Cardiac fibroblast (primary cell): Measurements from ENCODE around the gene ADAR.
A peak's percentile ranks its signal among the peaks of the same experiment; 100 is the strongest.

Experiments used
- DNase-seq, 2 donors: peaks; one replicate each; pipeline versions ENCODE4 v3.0.0 to v3.0.0-alpha.2; 2010; ENCODE audit warnings: low read depth in 2 of 2
- H3K4me3 ChIP-seq, 2 donors: replicated peaks in 1 of 2; 1 replicate in 1 of 2; 2 replicates in 1 of 2; pipeline ENCODE4 v1.5.1; 2011; ENCODE audit warnings: low read depth in 2 of 2, low read length in 2 of 2, mild to moderate bottlenecking in 2 of 2, moderate library complexity in 1 of 2
- TF ChIP-seq, protein P1 (sequence below): IDR thresholded peaks from one replicate; pipeline ENCODE4 v1.5.1; 2011; ENCODE audit warnings: low read depth, mild to moderate bottlenecking, low read length, inconsistent platforms

ADAR gene

DNA sequence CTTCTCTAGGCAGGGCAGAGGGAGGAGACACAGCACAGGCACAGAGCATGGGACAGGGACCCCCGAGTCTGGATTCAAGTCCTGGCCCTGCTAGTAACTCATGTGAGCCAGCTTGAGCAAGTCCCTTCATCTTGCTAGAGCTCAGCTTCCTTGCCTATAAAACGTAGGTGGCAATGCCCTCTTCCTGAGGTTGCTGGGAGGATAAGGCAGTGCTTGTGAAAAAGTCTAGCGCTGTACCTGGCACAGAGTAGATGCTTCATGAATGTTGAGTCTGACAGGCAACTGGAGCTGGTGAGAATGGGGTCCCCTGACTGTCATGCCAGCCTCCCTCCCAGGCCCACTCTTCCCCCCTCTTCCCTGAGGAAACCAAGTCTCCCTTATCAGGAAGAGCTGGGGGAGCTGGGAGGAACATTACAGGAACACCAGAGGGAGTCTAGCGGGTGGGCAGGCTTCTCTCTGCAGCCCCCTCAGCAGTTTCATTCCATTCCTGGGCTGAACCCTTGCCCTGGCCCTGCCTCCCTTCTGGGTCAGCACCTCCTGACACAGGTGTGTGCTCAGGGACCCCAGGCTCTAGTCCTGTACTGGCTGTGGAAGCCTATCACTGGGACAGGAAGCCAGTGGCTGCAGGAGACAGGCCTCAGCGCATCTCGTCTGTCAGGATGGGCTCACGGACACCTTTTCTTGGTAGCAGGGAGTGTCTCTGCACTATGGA lies 30.5 kb downstream of the ADAR start:
- no peak for DNase-seq
- TF ChIP-seq, protein P1, sequence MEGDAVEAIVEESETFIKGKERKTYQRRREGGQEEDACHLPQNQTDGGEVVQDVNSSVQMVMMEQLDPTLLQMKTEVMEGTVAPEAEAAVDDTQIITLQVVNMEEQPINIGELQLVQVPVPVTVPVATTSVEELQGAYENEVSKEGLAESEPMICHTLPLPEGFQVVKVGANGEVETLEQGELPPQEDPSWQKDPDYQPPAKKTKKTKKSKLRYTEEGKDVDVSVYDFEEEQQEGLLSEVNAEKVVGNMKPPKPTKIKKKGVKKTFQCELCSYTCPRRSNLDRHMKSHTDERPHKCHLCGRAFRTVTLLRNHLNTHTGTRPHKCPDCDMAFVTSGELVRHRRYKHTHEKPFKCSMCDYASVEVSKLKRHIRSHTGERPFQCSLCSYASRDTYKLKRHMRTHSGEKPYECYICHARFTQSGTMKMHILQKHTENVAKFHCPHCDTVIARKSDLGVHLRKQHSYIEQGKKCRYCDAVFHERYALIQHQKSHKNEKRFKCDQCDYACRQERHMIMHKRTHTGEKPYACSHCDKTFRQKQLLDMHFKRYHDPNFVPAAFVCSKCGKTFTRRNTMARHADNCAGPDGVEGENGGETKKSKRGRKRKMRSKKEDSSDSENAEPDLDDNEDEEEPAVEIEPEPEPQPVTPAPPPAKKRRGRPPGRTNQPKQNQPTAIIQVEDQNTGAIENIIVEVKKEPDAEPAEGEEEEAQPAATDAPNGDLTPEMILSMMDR: no peak

DNA sequence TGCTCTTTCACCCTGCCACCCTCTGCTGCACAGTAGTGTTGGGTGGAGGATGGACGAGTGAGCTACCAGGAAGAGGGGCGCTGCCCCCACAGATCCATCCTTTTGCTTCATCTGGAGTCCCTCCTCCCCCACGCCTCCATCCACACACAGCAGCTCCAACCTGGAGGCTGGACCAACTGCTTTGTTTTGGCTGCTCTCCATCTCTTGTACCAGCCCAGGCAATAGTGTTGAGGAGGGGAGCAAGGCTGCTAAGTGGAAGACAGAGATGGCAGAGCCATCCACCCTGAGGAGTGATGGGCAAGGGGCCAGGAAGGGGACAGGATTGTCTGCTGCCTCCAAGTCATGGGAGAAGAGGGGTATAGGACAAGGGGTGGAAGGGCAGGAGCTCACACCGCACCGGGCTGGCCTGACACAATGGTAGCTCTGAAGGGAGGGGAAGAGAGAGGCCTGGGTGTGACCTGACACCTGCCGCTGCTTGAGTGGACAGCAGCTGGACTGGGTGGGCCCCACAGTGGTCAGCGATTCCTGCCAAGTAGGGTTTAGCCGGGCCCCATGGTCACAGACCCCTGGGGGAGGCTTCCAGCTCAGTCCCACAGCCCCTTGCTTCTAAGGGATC lies 31.9 kb downstream of the ADAR start:
- TF ChIP-seq, protein P1: no peak
- no peak for DNase-seq
- H3K4me3 ChIP-seq: no peak overlapping the region

More for the DNA sequence above, 30.5 kb downstream of the ADAR start:
- no peak overlapping the region for H3K4me3 ChIP-seq

DNA sequence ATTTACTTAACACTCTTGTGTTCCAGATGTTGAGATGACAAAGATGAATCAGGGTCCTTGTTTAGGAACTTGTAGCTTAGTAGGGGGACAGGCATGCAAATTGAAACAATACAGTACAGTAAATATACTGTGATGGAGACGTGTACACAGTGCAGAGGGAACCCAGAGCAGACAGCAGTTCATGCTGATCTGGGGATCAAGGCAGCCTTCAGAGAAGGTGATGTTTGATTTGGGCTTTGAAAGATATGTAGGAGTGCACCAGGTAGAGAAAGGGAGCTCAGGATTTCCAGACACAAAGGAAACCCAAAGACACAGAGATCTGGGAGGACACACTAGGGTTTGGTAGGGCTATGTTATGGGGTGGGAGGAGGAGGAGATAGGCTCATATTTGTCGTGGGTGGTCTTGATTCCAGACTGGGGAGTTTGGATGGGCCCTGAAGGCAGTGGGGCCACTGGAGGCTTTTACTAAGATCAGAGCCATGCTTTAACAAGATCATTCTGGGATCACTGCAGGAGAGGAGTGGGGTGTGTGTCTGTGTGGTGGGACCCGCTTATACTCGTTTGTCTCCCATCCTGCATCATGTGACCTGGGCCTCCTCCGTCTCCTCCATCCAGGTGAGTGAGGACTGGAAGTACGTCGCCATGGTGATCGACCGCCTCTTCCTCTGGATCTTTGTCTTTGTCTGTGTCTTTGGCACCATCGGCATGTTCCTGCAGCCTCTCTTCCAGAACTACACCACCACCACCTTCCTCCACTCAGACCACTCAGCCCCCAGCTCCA lies 32.6 kb downstream of the ADAR start:
- no peak for DNase-seq
- TF ChIP-seq, protein P1: no peak
- H3K4me3 ChIP-seq: no peak overlapping the region

DNA sequence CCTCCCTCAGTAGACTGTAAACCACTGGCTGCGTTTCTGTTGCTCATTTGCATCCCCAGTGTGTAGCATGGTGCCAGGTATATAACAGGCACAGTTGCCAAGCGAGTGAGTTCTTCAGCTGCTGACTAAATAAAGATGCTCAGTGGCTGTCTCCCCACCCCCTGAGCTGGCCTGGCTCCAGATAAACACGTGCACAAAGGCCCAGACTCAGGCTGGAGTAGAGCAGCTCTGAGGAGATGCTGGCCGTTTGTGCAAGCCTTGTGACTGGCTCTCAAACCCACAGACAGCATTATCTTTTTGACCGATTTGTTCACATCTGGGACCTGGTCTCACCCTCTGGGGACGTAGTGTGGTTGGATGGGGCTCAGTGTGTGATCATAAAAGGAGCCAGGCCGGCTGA lies 33.3 kb downstream of the ADAR start:
- TF ChIP-seq, protein P1: no peak
- DNase-seq: peak; percentile 27 to 38
- H3K4me3 ChIP-seq: no peak overlapping the region

DNA sequence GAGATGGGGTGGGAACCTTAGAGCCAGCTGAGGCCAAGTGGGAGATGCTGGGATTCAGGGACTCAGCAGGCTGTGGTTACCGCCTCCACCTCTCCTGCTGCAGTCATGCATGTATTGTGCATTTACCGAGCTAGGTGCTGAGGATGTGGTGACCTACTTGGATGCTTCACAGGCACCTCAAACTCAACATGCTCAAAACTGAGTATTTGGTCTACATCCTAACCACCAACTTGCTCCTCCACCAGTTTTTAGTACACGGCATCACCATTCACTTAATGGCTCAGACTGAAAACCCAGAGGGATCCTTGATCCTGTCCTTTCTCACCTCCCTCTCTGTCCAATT lies 34.8 kb downstream of the ADAR start:
- TF ChIP-seq, protein P1: no peak
- DNase-seq: no peak
- no peak overlapping the region for H3K4me3 ChIP-seq

DNA sequence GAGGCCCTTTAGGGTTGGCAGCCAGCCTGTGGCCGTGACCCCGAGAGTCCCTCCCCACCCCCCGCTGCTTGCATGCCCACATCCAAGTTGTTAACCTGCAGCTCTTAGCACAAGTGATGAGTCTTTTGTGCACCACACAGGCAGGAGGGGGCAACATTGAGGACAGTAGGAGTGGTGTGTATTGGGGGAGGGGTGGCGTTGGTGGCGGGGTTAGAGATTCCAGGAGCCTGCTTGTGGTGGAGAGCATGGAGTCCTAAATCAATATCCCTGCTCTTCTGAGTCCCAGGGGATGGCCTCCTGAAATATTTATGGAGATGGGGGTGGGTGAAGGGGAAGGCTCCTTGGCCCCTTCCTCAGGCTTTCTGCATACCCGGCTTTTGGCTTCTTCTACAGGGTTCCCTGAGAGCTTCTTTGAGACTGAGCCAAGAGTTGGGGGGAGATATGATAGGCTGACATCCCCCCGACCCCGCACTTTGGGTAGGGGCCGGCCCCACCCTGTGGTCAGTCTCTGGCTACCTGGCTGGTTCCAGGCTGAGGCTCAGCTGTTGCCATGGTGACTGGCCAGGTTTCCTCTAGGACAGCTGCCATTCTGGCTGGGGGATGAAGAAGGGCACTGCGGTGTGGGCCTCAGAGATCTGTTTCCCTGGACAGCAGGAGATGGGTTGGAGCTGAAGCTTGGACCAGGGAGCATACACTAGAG lies 35.4 kb downstream of the ADAR start:
- no peak overlapping the region for H3K4me3 ChIP-seq
- TF ChIP-seq, protein P1: no peak
- no peak for DNase-seq
